Uterus (tissue), 2 donors: Measurements from ENCODE around the gene ZBTB7C.

Experiments
- POLR2A ChIP-seq, 2 donors: fragments of 450-650 bp; IDR thresholded peaks; one replicate each; pipeline ENCODE4 v1.6.1; 2016; ENCODE audit warnings: antibody characterized with exemption in 2 of 2, mild to moderate bottlenecking in 1 of 2, moderate library complexity in 1 of 2
- TF ChIP-seq, protein P1 (sequence below), 4 experiments: fragments of 200-600 bp in 2 of 4; fragments of 450-650 bp in 2 of 4; sonication (generic) in 2 of 4; IDR thresholded peaks; one replicate each; pipeline ENCODE4 v1.5.1; 2016 to 2019; ENCODE audit warnings: antibody characterized with exemption in 4 of 4, mild to moderate bottlenecking in 2 of 4, moderate library complexity in 1 of 4

GRCh38 chr18:48135436-48135966, 273.7 kb downstream of the ZBTB7C start:
- TF ChIP-seq, protein P1, sequence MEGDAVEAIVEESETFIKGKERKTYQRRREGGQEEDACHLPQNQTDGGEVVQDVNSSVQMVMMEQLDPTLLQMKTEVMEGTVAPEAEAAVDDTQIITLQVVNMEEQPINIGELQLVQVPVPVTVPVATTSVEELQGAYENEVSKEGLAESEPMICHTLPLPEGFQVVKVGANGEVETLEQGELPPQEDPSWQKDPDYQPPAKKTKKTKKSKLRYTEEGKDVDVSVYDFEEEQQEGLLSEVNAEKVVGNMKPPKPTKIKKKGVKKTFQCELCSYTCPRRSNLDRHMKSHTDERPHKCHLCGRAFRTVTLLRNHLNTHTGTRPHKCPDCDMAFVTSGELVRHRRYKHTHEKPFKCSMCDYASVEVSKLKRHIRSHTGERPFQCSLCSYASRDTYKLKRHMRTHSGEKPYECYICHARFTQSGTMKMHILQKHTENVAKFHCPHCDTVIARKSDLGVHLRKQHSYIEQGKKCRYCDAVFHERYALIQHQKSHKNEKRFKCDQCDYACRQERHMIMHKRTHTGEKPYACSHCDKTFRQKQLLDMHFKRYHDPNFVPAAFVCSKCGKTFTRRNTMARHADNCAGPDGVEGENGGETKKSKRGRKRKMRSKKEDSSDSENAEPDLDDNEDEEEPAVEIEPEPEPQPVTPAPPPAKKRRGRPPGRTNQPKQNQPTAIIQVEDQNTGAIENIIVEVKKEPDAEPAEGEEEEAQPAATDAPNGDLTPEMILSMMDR (IDR thresholded peaks at IDR 0.05): no peak
- TF ChIP-seq POLR2A (IDR thresholded peaks at IDR 0.05): no peak
